GM06990 (cell line): ENCODE data around the gene ZNF394.

Experiments
- DNase-seq: peaks from one replicate; pipeline ENCODE4 v3.0.0-alpha.2; 2011; ENCODE audit not compliant: insufficient read length; ENCODE audit errors: extremely low read depth
- H3K27me3 ChIP-seq: replicated peaks from 2 replicates; pipeline ENCODE4 v1.6.0; 2011; ENCODE audit warnings: low read length; ENCODE audit not compliant: control insufficient read depth, insufficient read depth
- H3K36me3 ChIP-seq: 2 replicates; pipeline ENCODE4 v1.5.1; 2011; ENCODE audit warnings: low read length; ENCODE audit not compliant: control insufficient read depth, insufficient read depth
- H3K4me3 ChIP-seq: replicated peaks from 2 replicates; pipeline ENCODE4 v1.5.1; 2011; ENCODE audit warnings: low read depth, mild to moderate bottlenecking, control low read depth, low read length
- TF ChIP-seq, protein P1 (sequence below): IDR thresholded peaks from 2 replicates; pipeline ENCODE4 v1.5.1; 2011; ENCODE audit warnings: low read length, control low read depth, mild to moderate bottlenecking, inconsistent platforms; ENCODE audit not compliant: insufficient read depth, poor library complexity, severe bottlenecking

Gene ZNF394

DNA sequence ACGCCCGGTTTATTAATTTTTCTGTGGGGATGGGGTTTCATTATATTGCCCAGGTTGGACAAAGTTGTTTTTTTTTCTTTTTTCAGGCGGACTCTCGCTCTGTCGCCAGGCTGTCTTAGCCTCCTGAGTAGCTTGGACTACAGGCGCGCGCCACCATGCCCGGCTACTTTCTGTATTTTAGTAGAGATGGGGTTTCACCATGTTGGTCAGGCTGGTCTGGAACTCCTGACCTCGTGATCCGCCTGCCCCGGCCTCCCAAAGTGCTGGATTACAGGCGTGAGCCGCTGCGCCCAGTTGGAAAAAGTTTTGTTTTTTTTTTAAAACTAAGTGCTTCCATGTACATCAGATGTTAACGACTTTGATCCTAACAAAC, 542 bp upstream of the ZNF394 start:
- Histone ChIP-seq H3K36me3 (peaks cover 5% of the 10 kb centered on the region), H3K27me3 (no peaks in the 10 kb centered on the region), H3K4me3 (peak overlapping the region; percentile 76)
- DNase-seq = no peak
- TF ChIP-seq, protein P1, sequence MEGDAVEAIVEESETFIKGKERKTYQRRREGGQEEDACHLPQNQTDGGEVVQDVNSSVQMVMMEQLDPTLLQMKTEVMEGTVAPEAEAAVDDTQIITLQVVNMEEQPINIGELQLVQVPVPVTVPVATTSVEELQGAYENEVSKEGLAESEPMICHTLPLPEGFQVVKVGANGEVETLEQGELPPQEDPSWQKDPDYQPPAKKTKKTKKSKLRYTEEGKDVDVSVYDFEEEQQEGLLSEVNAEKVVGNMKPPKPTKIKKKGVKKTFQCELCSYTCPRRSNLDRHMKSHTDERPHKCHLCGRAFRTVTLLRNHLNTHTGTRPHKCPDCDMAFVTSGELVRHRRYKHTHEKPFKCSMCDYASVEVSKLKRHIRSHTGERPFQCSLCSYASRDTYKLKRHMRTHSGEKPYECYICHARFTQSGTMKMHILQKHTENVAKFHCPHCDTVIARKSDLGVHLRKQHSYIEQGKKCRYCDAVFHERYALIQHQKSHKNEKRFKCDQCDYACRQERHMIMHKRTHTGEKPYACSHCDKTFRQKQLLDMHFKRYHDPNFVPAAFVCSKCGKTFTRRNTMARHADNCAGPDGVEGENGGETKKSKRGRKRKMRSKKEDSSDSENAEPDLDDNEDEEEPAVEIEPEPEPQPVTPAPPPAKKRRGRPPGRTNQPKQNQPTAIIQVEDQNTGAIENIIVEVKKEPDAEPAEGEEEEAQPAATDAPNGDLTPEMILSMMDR = no peak

DNA sequence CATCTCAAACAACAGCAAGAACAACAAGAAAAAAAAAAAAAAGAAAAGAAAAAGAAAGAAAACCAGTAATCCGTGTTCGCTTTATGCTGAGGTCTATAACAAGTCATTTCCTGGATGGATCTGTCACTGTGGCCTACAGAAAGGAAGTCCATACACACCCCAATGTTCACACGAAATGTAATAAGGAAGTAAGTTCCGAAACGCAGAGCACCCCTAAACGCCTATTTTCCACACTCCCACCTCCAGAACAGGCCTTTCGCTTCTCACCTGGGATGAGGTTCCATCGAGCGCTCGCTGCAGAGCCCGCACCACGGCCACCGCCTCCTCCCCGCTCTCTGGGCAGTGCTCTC, 735 bp downstream of the ZNF394 start:
- peaks cover 10% of the 10 kb centered on the region for H3K36me3 ChIP-seq
- H3K4me3 ChIP-seq = peak overlapping the region; percentile 76
- DNase-seq = no peak
- H3K27me3 ChIP-seq = no peaks in the 10 kb centered on the region
- TF ChIP-seq, protein P1 = no peak

DNA sequence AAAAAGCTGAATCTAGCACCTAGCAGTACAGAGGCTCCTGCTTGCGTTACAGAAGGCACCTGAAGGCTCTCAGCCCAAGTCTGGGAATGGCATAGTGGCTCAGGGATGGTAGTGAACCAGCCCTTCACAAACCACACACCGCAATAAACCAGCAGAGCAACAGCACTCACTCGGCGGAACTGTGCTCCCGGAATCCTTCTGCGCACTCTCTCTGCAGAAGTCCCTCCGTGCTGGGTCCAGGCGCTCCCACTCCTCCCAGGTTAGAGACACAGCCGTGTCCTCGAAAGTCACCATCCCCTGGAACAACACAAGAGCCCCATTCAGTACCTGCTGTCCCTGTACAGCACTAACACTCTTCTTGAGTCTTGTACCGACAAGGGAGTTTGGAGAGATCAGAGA, 1.5 kb downstream of the ZNF394 start:
- TF ChIP-seq, protein P1 = no peak
- Histone ChIP-seq H3K4me3 (peak overlapping the region; percentile 76), H3K36me3 (peaks cover 18% of the 10 kb centered on the region), H3K27me3 (no peaks in the 10 kb centered on the region)
- DNase-seq = no peak

DNA sequence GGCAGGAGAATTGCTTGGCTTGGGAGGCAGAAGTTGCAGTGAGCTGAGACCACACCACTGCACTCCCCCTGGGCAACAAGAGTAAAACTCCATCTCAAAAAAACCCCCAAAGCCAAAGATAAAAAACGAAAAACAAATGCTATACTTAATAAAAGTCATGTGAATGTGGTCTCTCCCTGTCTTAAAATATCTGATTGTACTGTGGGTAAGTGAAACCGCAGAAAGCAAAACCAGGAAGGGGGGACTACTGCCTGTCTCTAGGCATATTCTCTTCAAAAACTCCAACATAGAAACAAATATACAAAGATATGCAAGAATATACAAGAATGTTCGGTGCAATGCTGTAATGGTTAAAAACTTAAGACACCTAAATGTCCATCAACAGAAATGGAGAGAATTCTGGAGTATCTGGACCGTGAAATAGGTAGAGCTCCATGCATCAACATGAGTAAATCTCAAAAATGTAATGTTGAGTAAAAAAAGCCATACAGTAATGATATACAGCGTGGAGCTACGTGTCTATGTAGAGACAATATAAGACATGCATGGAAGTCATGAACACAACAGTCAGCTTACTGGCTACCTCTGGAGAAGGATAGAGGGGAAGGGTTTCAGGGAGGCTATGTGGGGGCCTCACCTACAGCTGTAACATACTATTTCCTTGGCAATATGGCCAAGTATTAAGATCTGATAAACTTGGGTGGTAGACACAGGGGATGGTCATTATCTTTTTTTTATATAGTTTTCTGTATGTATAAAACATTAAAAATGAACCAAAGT, 2.1 kb downstream of the ZNF394 start:
- Histone ChIP-seq H3K4me3 (peak overlapping the region; percentile 76), H3K27me3 (no peaks in the 10 kb centered on the region), H3K36me3 (peaks cover 19% of the 10 kb centered on the region)
- DNase-seq = no peak
- TF ChIP-seq, protein P1 = no peak

DNA sequence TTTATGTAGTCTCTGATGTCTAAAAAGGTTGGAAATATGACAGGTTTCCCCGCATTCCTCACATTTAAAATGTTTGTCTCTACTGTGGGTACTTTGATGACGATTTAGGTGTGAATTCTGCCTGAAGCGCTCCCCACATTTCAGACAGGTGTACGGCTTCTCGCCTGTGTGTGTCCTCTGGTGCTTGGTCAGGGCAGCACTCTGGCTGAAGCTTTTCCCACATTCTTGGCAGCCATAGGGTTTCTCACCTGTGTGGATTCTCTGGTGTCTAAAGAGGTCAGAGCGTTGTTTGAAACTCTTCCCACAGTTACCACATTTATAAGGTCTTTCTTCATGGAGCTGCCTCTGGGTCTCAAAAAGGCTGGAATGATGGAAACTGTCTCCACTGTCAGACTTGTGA, 6.3 kb downstream of the ZNF394 start:
- Histone ChIP-seq H3K27me3 (no peaks in the 10 kb centered on the region), H3K36me3 (peaks cover 22% of the 10 kb centered on the region), H3K4me3 (no peak overlapping the region)
- TF ChIP-seq, protein P1 = no peak
- no peak for DNase-seq

DNA sequence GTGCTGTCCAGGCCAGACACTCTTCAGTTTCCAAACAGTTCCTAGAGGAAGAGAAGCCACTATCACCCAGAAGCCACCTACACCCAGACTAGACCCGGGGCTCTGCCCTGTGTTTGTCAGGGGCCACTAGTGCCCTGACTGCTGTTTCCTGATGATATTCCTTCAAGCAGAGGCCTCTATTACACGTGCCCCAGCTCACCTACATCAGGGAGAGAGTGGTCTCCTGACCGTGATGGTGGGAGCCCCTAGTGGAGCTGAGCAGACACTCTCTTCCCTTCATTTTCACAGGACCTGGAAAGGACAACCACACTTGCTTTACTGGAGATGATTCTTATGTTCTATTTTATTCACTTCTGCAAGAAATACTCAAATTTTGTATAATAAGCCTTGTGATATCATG, 9.2 kb downstream of the ZNF394 start:
- Histone ChIP-seq H3K36me3 (peaks cover 17% of the 10 kb centered on the region), H3K4me3 (no peak overlapping the region), H3K27me3 (no peaks in the 10 kb centered on the region)
- TF ChIP-seq, protein P1 = no peak
- no peak for DNase-seq
